Breast epithelium (tissue), 4 donors: Measurements from ENCODE around the gene TRAF3. TPM values are rescaled to one million over a fixed set of nuclear protein-coding genes. Genes with fewer than 3 reads are reported as not detected.

Source experiments
- DNase-seq, 2 donors: peaks; one replicate each; pipeline ENCODE4 v3.0.0-alpha.2; 2019; ENCODE audit warnings: low spot score in 2 of 2
- H3K27ac ChIP-seq, 2 donors: fragments of 200-600 bp; sonication (generic) in 1 of 2; one replicate each; pipeline ENCODE4 v1.5.1; 2016 to 2019; ENCODE audit warnings: mild to moderate bottlenecking in 1 of 2
- H3K27me3 ChIP-seq, 2 donors: fragments of 200-600 bp; sonication (generic) in 1 of 2; one replicate each; pipeline versions ENCODE4 v1.5.1 to v1.6.0; 2017 to 2019; ENCODE audit warnings: control low read depth in 1 of 2, mild to moderate bottlenecking in 1 of 2
- H3K36me3 ChIP-seq: fragments of 200-600 bp; one replicate; pipeline ENCODE4 v1.5.1; 2019
- H3K4me1 ChIP-seq, 2 donors: fragments of 200-600 bp; sonication (generic); one replicate each; pipeline ENCODE4 v1.5.1; 2016 to 2019; ENCODE audit warnings: control low read depth in 1 of 2
- H3K4me3 ChIP-seq, 3 donors: fragments of 200-600 bp; sonication (generic); 1 replicate in 2 of 3; 2 replicates in 1 of 3; pipeline ENCODE4 v1.5.1; 2016 to 2019; ENCODE audit warnings: mild to moderate bottlenecking in 3 of 3, moderate library complexity in 2 of 3
- H3K9me3 ChIP-seq, 2 donors: fragments of 200-600 bp; sonication (generic) in 1 of 2; one replicate each; pipeline ENCODE4 v1.5.1; 2016 to 2019; ENCODE audit warnings: control low read depth in 1 of 2
- CTCF ChIP-seq, 3 donors: fragments of 450-650 bp; IDR thresholded peaks; one replicate each; pipeline ENCODE4 v1.5.1; 2016 to 2017; ENCODE audit warnings: antibody characterized with exemption in 3 of 3, mild to moderate bottlenecking in 3 of 3, moderate library complexity in 3 of 3
- POLR2A ChIP-seq: fragments of 450-650 bp; IDR thresholded peaks from one replicate; pipeline ENCODE4 v1.6.1; 2016; ENCODE audit warnings: antibody characterized with exemption, mild to moderate bottlenecking, moderate library complexity
- POLR2AphosphoS5 ChIP-seq, 3 donors: sonication (generic); formaldehyde crosslinking; IDR thresholded peaks; one replicate each; pipeline ENCODE4 v1.6.1; 2017; ENCODE audit warnings: antibody characterized with exemption in 3 of 3
- intact Hi-C: fragments of 100-400 bp; cut with DNase I; formaldehyde crosslinking; loops from one replicate; pipeline ENCODE4 v1.15.1; 2023; ENCODE audit warnings: low total_unique reads
- total RNA-seq, 3 donors: library from RNA; depleted of rRNA; stranded (reverse); fragments of >200 nt; gene quantifications; one replicate each; pipeline ENCODE4 v1.1.0, GENCODE V29; 2016

TRAF3 gene
- total RNA-seq, 3 donors from 2014 or later = 13.1 to 15.7 (median 14.6) TPM

DNA sequence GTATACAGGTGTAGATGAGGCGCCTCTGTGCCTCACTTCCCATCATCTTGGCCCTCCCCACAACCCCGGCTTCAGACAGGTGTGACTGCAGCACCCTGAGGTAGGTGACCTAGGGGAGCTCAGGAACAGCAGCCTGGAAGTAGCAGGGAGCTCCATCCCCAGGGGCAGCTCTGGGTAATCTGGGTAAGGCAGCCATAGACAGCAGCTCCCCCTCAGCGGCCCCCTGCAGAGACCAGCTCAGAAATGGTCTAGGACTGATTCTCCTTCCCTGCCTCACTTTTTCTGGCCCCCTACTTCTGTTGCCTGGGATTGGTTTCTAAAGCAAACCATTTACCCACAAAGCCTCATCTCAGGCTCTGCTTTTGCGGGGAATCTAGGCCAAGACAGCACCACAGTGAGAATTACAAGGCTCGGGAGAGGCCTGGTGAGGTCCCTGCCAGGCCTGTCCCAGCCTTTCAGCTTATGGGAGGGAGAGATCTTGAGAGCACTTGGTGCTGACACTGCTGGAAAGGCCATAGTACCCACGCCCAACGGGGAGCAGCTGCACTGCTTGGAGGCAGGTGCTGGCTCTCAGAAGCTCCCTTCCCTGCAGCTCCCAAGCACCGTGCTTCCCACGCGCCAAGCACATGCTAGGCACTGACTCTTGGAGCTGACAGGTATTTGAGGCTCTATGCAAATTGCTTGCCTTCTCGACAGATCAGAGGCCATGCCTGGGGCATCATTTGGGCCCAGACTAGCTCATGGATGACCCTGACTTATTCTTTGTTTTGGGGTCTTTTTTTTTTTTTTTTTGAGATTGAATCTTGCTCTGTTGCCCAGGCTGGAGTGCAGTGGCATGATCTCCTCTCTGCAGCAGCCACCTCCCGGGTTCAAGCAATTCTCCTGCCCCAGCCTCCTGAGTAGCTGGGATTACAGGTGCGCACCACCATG lies 45.1 kb upstream of the TRAF3 start:
- H3K9me3 ChIP-seq = no peaks in the 10 kb centered on the region
- H3K4me1 ChIP-seq = no peaks in the 10 kb centered on the region
- no peak for DNase-seq
- no peaks in the 10 kb centered on the region for H3K36me3 ChIP-seq
- H3K4me3 ChIP-seq = no peak overlapping the region
- TF ChIP-seq CTCF (IDR thresholded peaks at IDR 0.05) = no peak
- TF ChIP-seq POLR2AphosphoS5 (IDR thresholded peaks at IDR 0.05) = no peak
- TF ChIP-seq POLR2A = no peak
- intact Hi-C loops = no loop called here
- no peaks in the 10 kb centered on the region for H3K27me3 ChIP-seq
- H3K27ac ChIP-seq = no peak overlapping the region

- no peak overlapping the region for H3K27ac ChIP-seq
- H3K36me3 ChIP-seq = no peaks in the 10 kb centered on the region
- no peaks in the 10 kb centered on the region for H3K4me1 ChIP-seq
- intact Hi-C loops = no loop called here
- H3K27me3 ChIP-seq = no peaks in the 10 kb centered on the region
- no peaks in the 10 kb centered on the region for H3K9me3 ChIP-seq
- no peak for DNase-seq
- TF ChIP-seq CTCF (IDR thresholded peaks at IDR 0.05) (no peak), POLR2AphosphoS5 (IDR thresholded peaks at IDR 0.05) (no peak), POLR2A (no peak)
- no peak overlapping the region for H3K4me3 ChIP-seq
These were observed 44.3 kb upstream of the TRAF3 start for GRCh38 chr14:102732924-102733323.

GRCh38 chr14:102733326-102733725 lies 43.9 kb upstream of the TRAF3 start:
- DNase-seq = no peak
- TF ChIP-seq POLR2AphosphoS5 (IDR thresholded peaks at IDR 0.05) (no peak), POLR2A (no peak)
- no peaks in the 10 kb centered on the region for H3K9me3 ChIP-seq
- H3K27me3 ChIP-seq = no peaks in the 10 kb centered on the region
- H3K27ac ChIP-seq = no peak overlapping the region
- no peak overlapping the region for H3K4me3 ChIP-seq
- intact Hi-C loops = no loop called here
- H3K4me1 ChIP-seq = no peaks in the 10 kb centered on the region
- no peaks in the 10 kb centered on the region for H3K36me3 ChIP-seq

DNA sequence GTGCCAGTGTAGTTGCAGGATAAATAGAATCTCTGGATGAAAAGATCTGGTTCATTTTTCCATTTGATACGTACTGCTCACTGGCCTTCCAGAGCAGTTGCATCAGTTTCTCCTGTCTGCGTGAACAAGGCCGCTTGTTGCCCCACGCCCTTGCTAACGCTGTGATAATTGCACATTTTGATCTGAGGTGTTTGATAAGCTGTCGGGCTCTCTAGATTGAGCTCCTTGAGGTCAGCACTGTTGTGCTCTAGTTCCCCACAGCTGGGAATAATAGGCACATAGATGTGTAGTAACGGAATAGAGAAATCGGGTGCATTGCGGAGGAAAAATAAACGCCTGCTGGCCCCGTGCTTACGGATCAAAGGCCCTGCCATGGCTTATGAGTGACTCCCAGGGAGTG lies 42.8 kb upstream of the TRAF3 start:
- Histone ChIP-seq H3K9me3 (no peaks in the 10 kb centered on the region), H3K4me1 (no peaks in the 10 kb centered on the region), H3K27me3 (no peaks in the 10 kb centered on the region), H3K36me3 (no peaks in the 10 kb centered on the region), H3K27ac (no peak overlapping the region), H3K4me3 (no peak overlapping the region)
- TF ChIP-seq POLR2A = no peak
- TF ChIP-seq POLR2AphosphoS5 (IDR thresholded peaks at IDR 0.05) = no peak
- TF ChIP-seq CTCF (IDR thresholded peaks at IDR 0.05) = no peak
- DNase-seq = no peak
- intact Hi-C loops = no loop called here

DNA sequence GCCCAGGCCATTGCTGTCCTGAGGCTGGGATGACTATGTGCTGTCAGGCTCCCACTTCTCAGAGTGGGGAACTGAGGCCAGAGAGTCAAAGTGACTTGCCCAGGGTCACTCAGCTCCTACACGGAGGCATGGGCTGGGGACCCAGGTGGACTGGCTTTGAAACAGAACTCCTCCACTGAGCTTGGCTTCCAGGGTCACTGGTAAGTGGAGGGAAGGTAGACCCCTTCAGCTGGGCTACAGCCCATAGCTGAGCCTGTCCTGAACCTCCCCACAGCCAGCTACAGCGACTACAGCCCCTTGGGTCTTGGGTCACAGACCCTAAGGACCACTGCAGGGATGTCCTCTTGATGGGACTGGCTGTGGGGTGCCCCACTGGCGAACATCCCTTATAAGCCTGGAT lies 40.3 kb upstream of the TRAF3 start:
- no peak for DNase-seq

More for the DNA sequence above, 40.3 kb upstream of the TRAF3 start:
- Histone ChIP-seq H3K4me1 (no peaks in the 10 kb centered on the region), H3K27ac (no peak overlapping the region), H3K9me3 (peaks cover 14 to 16% of the 10 kb centered on the region in 2 donors), H3K4me3 (no peak overlapping the region), H3K27me3 (no peaks in the 10 kb centered on the region), H3K36me3 (no peaks in the 10 kb centered on the region)
- intact Hi-C loops = no loop called here
- no peak for TF ChIP-seq CTCF (IDR thresholded peaks at IDR 0.05)
- no peak for TF ChIP-seq POLR2A
- no peak for TF ChIP-seq POLR2AphosphoS5 (IDR thresholded peaks at IDR 0.05)
